HG02885 (cell line): Measurements from ENCODE around the gene IRX1.

ENCODE experiments used
- ATAC-seq: cut with Tn5 transposase; IDR thresholded peaks from one replicate; pipeline ENCODE4 v1.9.1; 2021; ENCODE audit warnings: mild to moderate bottlenecking; ENCODE audit not compliant: unreplicated experiment, poor library complexity

Gene IRX1

DNA sequence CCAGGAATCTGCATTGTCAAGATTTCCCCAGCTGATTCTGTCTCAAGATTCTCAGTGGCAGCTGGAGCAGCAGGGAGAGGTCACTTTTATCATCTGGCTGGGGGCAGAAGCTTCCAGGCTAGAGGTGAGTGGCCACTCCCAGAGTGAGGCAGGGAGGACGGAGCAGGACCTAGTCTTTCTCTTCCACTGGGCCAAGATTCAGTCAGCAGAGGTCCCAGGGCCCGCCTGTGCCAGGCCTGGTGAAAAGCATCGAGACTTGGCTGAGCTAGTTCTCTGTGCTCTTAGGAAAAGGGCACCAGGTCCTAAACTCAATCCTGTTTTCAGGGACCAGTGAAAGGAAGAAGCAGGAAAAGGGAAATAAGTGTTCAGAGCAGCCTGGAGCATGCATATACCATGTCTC is 46.6 kb downstream of the IRX1 start:
- ATAC-seq, result no peak

DNA sequence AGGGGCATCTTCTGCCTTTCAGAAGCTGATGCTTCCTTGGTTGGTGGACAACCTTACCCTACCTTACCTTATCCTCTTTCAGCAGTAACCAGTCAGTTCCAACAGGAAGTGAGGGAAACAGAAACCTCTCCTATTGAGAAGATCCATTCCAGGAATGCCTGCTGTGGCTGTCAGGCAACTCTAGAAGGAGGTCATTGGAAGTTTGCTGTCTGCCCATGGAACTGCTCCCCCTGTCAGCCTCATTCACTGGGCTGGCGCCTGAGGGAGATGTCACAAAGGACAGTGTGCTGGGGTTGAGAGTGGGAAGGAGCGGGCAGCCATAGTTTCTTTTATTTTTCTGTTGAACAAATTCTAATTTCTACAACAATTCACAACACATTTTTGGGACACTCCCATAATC is 54.7 kb downstream of the IRX1 start:
- no peak for ATAC-seq

DNA sequence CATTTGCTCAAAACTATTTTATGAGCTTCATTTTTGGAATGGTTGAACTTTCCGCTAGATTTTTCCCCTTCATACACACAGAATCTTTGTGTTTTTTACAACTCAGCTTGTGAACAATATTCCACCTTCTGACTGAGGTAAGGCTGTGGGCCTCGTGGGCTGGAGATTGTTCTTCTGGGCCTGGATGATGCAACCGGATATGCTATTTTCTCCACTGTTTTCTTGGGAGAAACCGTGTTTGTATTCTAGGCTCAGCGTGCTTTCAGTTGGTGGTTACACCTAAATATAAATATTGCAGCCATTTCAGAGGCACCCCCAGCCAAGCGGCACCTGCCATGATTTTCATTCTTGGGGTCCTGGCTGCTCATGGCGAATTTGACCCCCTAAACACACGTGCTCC is 55.2 kb downstream of the IRX1 start:
- no peak for ATAC-seq
